ENCODE measurements around the gene RPUSD2.

RPUSD2 gene, protein sequence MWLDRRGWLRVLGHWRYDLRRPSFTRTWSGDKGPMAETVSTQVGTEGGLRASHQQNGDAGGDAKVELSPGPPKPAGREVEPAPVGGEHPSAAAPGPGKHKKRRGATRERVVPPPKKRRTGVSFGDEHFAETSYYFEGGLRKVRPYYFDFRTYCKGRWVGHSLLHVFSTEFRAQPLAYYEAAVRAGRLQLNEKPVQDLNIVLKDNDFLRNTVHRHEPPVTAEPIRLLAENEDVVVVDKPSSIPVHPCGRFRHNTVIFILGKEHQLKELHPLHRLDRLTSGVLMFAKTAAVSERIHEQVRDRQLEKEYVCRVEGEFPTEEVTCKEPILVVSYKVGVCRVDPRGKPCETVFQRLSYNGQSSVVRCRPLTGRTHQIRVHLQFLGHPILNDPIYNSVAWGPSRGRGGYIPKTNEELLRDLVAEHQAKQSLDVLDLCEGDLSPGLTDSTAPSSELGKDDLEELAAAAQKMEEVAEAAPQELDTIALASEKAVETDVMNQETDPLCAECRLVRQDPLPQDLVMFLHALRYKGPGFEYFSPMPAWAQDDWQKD

DNA sequence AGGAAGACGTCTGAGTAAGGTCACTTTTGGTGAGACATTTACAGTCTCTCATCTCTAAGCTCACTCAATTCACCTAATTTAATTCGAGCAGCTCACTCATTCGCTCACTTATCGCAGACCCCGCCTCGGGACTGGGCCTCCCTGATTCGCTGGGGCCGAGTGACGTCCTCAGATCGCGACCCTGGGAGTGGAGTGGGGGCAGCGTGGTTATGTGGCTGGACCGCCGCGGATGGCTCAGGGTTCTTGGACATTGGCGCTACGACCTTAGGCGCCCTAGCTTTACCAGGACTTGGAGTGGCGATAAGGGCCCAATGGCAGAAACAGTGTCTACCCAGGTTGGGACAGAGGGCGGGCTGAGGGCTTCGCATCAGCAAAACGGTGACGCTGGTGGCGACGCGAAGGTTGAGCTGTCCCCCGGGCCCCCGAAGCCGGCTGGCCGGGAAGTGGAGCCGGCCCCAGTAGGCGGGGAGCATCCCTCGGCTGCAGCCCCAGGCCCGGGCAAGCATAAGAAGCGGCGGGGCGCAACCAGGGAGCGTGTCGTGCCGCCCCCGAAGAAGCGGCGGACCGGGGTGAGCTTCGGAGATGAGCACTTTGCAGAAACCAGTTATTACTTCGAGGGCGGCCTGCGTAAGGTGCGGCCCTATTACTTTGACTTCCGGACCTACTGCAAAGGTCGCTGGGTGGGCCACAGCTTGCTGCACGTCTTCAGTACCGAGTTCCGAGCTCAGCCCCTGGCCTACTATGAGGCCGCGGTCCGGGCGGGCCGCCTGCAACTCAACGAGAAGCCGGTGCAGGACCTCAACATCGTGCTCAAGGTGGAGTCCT is at the start of gene RPUSD2:
RPUSD2 (plus strand) TSS at position 171 of the 825 bp plus-strand sequence; CDS start at position 210, 39 bp downstream.
- DNase-seq, result peak; percentile 86

DNA sequence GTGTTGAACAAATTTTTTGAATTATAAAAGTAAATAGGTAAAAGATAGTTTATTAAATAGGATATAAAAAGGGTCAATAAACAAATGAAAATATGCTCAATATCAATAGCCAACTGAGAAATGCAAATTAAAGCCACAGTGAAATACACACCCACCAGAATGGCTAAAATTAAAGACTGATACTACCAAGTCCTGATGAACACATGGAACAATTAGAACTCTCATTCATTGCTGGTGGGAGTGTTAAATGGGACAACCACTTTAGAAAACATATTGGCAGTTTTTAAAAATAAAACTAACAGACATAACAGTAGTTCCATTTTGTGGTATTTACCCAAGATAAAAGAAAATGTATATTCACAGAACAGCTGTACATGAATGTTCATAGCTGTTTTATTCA is 45.5 kb upstream of the RPUSD2 start:
- no peak for DNase-seq

DNA sequence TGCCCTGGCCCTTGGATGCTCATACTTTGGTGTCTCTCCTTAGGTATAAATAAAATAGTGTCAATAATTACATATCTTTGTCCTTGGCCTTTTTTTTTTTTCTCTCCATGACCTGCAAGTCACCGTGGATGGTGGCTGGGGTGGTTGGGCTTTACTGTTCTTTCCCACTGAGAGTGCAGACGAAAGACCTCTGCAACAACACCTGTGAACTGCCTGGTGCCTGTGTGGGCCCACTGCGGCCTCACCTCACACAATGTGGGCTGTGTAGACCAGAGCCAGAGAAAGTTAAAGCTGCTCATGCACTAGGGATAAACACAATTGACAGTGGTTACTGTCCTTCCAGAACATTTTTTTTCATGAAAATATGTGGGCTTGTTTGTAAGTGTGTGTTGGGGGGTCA is 43.2 kb upstream of the RPUSD2 start:
- no peak for DNase-seq

DNA sequence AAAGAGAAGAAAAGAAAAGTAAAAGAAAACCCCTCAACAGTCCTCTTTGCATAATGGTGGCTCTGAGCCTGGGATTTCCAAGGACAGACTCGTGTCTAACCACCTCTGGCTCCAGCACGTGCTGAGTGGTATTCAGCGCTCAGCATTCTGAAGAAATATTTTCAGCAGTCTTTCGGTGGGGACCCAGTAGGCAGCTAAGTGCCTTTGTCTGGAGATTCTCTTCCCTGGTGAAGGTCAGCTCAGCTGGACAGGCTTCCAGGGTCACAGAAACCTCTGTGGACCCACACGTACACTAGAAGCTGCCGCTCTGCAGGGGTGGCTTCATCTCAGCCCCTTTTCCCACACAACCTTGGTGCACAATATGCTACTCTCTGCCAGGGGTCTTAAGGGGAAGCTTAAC is 40.3 kb upstream of the RPUSD2 start:
- no peak for DNase-seq

DNA sequence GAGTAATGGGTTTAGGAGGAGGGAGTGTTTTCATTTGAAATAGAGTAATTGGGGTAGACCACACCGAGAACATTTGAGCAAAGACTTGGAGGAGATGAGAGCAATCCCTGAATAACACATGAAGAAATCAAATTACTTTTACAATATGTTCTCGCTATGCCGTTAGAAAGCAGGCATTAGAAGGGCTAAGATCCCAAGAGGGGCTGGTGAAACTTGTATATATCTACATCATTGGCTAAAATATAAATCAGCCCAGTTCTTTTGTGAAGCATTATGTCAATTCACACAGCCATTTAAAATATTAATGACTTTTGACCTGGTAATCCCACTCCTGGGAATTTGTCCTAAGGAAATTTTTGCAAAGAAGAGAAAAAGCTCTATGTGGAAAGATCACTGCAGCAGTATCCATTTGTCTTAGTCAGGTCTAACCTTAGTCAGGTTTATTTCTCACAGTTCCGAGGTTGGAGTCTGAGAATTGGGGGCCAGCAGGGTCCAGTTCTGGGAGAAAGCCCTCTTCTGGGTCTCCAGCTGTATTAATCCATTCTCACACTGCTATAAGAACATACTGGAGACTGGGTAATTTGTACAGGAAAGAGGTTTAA is 35.2 kb upstream of the RPUSD2 start:
- DNase-seq, result no peak

DNA sequence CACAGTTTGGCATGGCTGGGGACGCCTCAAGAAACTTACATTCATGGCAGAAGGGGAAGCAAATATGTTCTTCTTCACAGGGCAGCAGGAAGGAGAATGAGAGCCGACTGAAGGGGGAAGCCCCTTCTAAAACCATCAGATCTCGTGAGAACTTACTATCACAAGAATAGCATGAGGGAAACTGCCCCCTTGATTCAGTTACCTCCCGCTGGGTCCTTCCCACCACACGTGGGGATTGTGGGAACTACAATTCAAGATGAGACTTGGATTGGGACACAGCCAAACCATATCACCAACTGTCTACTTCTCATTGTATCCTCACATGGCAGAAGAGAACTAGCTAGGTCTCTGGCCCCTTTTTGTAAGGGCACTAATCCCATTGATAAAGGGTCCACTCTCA is 34.7 kb upstream of the RPUSD2 start:
- DNase-seq, result no peak

DNA sequence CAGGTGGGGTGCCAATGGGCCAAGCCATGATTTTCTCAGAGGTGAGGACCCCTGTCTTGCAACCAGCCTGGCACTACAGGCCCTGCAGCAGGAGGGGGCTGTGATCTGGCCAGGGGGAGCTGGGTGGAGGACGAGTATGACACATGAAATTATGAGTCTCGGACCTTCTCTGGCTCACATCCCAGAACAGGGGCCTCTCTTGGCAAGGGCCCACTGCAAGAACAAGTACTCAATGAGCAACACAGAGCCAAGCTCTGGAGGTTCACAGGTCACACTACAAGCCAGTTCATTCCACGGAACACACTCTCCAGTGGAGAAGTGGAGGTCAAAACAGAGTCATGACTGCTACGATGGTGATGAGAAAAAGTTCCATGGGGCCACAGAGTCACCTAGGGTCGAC is 32.6 kb upstream of the RPUSD2 start:
- no peak for DNase-seq

DNA sequence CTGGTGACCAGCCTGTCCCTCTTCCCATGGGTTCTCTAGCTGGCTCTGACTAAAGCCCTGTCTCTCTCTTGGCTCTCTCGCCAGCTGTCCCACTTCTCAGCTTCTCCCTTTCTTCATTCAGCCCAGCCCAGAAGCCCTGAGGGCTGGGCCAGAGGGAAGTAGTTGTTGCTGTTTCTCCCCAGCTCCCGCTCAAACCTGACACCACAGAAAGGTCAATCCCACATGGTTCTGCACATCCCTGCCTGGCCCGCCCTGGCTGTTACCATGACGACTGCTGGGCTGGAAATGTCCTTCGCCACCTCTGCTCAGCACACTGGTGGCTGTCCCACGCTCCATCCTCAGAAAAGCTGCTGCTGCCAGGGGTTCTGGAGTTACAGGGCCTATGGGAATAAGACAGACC is 30.1 kb upstream of the RPUSD2 start:
- DNase-seq, result no peak

DNA sequence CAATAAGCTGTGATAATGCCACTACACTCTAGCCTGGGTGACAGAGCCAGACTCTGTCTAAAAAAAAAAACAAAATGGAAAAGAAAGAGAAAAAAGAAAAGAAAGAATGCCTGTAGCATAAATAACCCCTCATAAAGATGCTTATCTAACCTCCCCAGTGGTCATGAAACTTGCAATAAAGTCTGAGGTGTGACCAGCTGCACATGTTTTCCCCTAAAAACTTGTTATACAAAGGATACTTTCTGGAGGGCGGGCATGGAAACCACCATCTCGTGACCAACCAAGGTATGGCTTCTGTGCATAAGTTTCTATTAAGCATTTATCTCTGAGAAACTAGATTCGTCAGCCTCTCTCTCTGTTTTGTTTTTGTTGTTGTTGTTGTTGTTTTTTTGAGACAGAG is 26.0 kb upstream of the RPUSD2 start:
- DNase-seq, result no peak

DNA sequence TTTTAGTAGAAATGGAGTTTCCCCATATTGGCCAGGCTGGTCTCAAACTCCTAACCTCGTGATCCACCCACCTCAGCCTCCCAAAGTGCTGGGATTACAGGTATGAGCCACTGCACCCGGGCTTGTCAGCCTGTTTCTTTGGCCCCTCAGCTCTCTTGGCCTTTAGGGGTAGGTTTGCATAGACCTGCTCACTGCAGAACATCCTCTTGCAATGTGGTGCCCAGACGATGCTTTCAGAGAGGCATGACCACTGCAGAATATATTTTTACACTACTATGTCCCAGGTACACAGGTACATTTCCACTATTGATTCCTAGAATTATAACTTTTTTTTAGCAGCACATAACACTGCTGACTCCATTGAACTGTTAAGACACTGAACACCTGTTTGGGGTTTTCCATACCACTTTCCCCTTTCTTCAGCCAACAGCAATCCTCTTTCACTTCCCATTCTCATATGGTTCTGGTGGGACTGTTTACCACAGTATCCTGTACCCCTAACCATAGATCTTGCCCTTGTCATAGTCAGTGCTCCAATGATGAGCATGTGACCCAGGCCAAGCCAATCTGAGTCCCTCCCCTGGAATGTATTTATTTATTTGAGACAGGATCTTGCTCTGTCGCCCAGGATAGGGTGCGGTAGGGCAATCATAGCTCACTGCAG is 25.3 kb upstream of the RPUSD2 start:
- no peak for DNase-seq

DNA sequence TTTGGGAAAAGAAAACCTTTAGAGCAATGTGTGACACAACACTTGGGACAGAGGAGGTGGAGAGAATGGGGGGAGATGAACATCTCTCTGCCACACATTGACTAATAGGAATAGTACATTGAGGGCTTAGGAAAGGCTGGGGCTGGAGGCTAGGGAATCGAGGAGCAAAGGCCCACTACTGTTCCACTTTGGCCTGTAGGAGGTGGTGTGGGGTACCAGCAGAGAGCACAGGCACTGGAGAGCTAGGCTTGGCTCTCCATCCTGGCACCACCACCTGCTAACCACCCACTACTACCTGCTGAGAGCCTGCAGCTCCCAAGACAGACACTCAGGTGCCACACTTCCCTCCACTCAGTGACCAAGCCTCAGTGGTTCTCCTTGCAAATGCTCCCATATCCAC is 23.6 kb upstream of the RPUSD2 start:
- no peak for DNase-seq

DNA sequence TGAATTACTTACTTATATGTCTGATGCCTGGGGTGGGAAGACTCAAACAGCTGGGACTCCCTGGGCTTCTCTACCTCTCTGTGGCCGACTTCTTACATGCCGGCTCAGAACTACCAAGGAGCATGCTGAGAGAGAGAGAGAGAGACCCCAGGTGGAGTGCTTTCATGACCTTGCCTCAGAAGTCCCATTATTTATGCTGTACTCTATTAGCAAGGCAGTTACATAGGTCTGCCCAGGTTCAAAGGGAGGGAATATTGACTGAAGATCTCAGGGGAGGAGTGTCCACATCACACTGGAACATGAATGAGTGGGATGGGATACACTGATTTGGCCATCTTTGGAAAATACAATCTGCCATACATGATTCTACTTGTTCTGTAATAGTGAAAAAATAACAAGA is 20.5 kb upstream of the RPUSD2 start:
- DNase-seq, result no peak

DNA sequence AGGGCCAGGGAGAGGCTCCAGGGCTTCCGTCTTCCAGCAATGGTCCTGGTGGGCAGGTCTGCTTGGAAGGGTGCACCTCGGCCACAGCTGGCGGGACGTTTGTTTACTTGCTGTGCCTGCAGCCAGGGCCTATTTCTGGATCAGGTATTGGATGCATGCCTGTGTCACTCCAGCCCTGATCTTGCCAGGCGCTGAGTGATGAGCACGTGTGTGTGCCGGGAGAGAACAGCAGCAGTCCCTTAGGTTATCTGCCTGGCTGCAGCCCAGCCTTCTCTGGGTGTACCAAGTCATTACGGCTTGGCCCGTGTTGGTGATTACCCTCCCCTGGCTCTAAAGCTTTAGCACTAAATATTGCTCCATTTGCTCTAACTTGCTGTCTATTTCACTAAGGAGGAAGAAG is 19.2 kb upstream of the RPUSD2 start:
- no peak for DNase-seq

DNA sequence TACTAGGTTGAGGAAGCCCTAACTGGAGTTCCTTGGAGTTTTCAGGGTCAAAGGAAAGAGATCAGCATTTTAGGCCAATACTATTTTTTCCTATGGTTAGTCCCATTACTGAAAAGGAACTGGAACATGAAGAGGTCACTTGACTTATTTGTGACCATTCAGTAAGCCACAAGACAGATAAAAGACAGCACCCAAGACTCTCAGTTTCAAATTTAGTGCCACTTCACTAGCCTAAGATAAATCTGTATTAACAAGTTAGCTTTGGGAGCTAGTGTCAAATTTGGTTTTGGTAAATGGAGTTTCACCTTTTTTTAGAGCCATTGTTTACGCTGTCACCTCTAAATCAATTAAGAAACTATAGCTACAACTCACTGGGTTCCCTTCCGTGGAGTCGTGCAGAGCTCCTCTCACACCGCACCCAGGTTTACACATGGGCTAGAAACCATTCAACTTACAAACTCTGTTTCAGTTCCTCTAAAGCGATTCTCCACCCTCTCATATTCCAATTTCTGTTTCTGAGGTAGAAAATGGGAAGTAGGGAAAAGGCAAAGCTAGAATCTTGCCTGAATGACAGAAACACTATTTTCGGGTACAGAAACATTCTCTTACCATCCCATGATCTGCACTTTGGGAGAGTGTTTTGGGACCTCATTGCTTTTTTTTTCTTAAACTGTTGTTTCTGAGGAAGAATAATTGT is 18.6 kb upstream of the RPUSD2 start:
- no peak for DNase-seq

DNA sequence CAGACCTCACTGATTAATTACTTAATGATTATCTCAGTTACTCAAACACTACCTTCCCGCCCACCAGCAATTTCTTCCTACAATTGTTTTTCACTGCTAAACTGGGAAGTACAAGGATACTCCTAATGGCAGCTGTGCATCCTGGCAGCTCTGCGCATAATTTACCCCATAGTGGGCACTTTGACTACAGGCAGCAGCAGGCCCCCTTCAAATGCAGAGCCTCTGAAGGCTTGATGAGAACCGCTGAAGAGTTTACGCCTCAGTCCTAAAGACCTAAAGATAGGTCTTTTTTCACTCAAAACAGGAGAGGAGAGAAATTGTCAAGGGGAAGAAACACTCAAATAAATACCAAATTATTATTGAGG is 15.0 kb upstream of the RPUSD2 start:
- no peak for DNase-seq

DNA sequence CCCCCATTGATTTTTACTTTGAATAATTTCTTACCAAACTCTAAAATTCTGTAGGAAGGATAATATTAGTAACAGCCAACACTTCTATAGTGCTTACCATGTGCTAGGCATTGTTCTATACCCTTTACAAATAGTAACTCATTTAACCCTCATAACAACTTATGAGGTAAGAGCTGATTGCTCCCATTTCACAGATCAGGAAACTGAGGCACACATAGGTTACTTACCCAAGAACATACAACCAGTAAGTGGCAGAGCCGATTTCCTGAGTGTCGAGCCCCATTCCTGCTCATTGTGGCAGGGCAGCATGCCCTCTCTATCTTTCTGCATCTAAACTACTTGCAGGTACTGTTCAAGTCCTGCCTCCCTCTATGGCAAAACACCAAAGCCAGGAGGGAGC is 13.2 kb upstream of the RPUSD2 start:
- no peak for DNase-seq

DNA sequence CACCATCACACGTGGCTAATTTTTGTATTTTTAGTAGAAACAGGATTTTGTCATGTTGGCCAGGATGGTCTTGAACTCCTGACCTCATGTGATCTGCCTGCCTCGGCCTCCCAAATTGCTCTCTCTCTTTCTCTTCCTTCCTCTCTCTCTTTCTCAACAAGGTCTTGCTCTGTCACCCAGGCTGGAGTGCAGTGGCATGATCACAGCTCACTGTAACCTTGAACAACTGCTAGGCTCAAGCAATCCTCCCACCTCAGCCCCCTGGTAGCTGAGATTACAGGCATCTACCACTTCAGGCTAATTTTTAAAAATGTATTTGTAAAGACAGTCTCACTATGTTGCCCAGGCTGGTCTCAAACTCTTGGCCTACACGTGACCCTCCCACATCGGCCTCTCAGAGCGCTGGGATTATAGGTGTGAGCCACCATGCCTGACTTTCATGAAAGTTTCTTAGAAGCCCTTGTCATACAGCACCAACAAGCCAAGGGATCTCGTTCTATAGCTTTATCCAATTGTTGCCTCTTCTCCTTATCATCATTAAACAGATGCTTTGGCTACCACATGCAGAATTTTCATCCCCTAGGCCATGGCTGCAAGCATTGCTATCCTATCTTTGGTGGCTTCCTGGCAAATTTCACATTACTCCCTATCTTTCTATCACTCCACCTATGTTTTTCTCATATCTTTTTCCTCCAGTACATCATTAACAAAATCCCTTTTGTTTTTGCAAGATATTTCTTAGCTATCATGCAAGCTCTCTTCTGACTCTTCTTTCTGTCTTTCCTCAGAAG is 10.0 kb upstream of the RPUSD2 start:
- DNase-seq, result no peak

DNA sequence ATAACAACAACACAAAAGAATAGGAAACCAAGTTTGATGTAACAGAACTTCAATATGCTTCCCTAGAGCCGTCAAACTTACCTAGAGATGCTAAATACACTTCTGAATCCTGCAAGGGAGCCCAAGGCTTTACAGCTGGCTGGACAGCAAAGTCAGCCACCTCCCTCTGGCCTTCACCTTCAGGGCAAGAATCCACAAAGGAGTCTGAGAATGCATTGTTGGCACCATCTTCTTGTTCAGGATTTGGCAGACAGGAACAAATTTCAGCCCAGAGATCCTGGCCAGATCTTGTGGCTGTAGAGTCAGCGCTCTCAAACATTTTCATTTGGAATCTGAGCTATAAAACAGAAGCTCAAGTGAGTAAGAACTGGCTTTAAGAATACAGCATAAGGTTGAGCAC is 6.4 kb upstream of the RPUSD2 start:
- DNase-seq, result no peak

DNA sequence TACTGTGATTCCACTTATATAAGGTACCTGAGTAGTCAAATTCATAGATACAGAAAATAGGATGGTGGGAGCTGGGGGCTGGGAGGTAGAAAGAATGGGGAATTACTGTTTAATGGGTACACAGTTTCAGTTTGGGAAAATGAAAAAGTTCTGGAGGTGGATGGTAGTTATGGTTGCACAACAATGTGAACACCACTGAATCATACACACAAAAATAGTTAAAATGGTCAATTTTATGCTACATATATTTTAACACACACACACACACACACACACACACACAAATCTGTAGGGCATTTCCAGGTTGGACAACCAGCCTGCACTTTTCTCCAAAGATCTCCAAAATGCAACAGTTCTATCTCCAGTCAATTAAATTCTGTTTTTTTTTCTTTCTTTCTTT is 5.7 kb upstream of the RPUSD2 start:
- DNase-seq, result no peak

DNA sequence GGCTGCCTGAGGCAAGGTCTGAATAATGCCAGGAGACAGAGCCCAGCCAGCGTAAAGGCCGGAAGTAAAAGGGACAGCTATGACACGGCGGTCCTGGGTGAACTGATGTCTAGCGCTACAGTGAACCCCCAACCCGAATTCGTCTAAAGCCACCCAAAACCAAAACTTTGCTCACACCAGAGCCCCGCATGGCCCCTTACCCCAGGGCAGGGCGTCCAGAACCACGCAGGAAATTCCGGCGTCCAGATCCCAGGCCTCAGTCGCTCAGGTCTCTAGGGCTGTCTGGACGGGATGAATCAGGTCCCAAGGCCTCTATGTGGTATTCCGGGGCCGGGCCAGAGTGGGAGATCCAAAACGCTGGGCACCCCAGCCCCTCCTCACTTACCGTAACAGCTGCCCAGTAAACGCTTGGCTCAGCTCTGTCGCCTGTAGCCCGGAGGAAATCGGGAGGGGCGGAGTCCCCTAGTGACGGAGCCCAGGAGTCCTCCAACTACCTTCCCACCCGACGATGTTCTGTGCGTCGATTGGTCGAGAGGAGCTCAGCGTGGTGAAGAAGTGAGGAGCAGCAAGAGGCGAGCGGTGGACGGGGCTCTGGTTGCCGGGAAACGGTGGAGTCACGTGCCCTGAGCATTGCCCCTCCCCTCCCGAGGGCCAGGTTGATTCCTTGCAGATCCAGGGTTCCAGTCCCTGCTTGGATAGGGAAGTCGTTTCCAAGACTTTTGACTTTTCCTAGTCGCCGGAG is 4.3 kb upstream of the RPUSD2 start, which contains the start of gene CCDC32:
CCDC32 (minus strand) TSS at position 452 of the 742 bp plus-strand sequence. CDS start 2,027 bp downstream, outside the sequence.
- DNase-seq, result peak; percentile 91
